Iris pigment epithelial cell (primary cell): ENCODE data around the gene MRPL23.

Experiments used
- DNase-seq: peaks from one replicate; pipeline ENCODE4 v3.0.0-alpha.2; 2011; ENCODE audit warnings: low read depth

The MRPL23 gene

GRCh38 chr11:1990872-1991578 is 43.9 kb downstream of the MRPL23 start:
- DNase-seq, result no peak

GRCh38 chr11:1992111-1992510 is 45.0 kb downstream of the MRPL23 start:
- no peak for DNase-seq

DNA sequence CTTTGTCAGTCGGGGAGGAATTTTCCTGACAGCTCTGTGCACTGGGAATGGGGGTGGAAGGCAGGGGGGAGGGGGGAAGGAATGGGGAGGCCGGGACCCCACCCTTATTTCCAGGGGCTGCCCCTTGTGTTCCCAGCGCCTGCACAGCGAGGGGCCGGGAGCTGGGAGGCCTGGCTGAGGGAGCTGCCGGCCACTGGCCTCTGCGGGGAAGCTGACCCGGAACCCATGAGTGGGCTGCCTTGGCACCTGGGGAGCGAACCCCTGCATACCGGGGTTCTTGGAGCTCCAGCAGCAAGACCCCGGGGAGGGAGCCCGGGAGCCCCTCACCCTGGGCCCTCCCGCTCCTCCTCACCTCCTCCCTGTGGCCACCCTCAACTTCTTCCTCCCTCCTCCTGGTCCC is 47.0 kb downstream of the MRPL23 start:
- no peak for DNase-seq

GRCh38 chr11:1997755-1998154 is 50.6 kb downstream of the MRPL23 start, which contains the start of gene H19:
Gene H19 (minus strand): TSS chr11:1997842.
- DNase-seq, result no peak

DNA sequence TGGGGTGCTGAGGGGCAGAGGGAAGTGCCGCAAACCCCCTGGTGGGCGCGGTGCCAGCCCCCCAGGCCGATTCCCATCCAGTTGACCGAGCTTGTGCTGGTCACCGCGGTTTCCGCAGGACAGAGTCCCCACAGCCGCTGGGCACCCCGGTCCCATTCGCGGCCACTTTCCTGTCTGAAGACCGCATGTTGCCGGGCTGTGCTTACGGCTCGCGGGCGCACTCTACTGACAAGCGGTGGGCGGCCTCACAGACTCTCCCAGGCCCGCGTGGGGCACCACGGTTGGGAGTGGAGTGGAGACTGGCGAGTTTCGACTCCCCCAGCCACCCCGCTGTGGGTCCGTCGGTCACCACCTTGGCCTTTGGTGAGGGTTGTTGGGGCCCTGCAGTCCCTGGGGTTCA is 51.2 kb downstream of the MRPL23 start:
- no peak for DNase-seq

GRCh38 chr11:1998861-1999260 is 51.7 kb downstream of the MRPL23 start:
- no peak for DNase-seq

GRCh38 chr11:2002042-2002776 is 55.1 kb downstream of the MRPL23 start:
- no peak for DNase-seq

DNA sequence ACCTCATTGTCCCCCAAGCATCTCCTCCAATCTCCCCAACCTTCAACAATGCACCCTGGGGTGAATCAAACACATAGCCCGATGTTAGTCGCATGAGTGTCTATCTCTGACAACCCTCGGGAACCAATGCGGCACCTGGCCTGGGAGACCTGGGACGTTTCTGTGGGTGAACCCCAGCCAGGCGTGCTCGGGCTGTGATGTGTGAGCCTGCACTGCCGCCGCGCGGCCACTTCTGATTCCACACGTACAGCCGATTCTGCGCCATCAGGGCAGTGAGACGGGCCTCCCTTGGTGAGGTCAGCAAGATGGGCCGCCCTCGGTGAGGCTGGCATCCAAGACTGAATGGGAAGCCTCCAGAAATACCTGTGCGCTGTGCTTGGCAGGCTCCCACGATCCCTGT is 55.7 kb downstream of the MRPL23 start:
- DNase-seq, result no peak

DNA sequence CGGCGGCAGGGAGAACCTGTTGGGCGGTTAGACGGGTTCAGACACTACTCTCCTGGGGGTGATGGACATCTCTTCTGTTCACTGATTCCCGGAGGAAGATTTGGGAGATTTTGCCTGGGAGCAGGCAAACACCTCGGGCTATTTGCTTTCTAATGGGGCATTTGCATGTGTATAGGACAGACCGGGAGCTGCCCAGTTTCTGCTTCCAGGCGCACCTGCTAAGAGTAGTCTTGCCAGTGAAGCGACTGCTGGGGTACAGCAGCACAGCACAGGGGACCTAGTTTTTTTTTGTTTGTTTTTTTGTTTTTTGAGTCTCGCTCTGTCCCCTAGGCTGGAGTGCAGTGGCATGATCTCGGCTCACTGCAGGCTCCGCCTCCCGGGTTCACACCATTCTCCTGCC is 57.3 kb downstream of the MRPL23 start:
- DNase-seq, result no peak
